Stimulated activated effector memory CD8-positive, alpha-beta T cell treated with anti-CD3 and anti-CD28 coated beads, Interleukin-12 subunit alpha, Interleukin-12 subunit beta, amount 100 ng/mL, for 72 hours (primary cell): Measurements from ENCODE around the gene LRRC14B.

ENCODE experiments used
- ATAC-seq: fragments of 150-1000 bp; cut with Tn5 transposase; 2 replicates; pipeline ENCODE4 v1.10.0; 2021
- DNase-seq, 2 donors: peaks; one replicate each; pipeline ENCODE4 v3.0.0; 2021 to 2022; ENCODE audit warnings: low spot score in 2 of 2
- H3K27ac Mint-ChIP-seq: one replicate; pipeline ENCODE4 v1.8.0; 2022; ENCODE audit warnings: mild to moderate bottlenecking, mixed read lengths
- H3K36me3 Mint-ChIP-seq: one replicate; pipeline ENCODE4 v1.8.0; 2022; ENCODE audit warnings: mild to moderate bottlenecking, mixed read lengths
- H3K4me1 Mint-ChIP-seq: one replicate; pipeline ENCODE4 v1.8.0; 2022; ENCODE audit warnings: mixed read lengths
- H3K4me3 Mint-ChIP-seq: one replicate; pipeline ENCODE4 v1.8.0; 2022; ENCODE audit warnings: mild to moderate bottlenecking, mixed read lengths
- H3K9me3 Mint-ChIP-seq: one replicate; pipeline ENCODE4 v1.8.0; 2022; ENCODE audit warnings: mixed read lengths

LRRC14B gene

GRCh38 chr5:166441-167372, 24.6 kb upstream of the LRRC14B start:
- no peak overlapping the region for H3K4me3 Mint-ChIP-seq
- DNase-seq (no peak), ATAC-seq (no peak)
- H3K9me3 Mint-ChIP-seq: no peaks in the 10 kb centered on the region
- no peak overlapping the region for H3K27ac Mint-ChIP-seq
- no peaks in the 10 kb centered on the region for H3K36me3 Mint-ChIP-seq
- H3K4me1 Mint-ChIP-seq: peaks cover 4% of the 10 kb centered on the region

- DNase-seq (no peak), ATAC-seq (no peak)
- Mint-ChIP-seq H3K4me1 (peaks cover 4% of the 10 kb centered on the region), H3K9me3 (no peaks in the 10 kb centered on the region), H3K36me3 (no peaks in the 10 kb centered on the region), H3K27ac (no peak overlapping the region), H3K4me3 (no peak overlapping the region)
Measured at GRCh38 chr5:167511-167910, 23.8 kb upstream of the LRRC14B start.

GRCh38 chr5:167982-168660, 23.2 kb upstream of the LRRC14B start:
- Mint-ChIP-seq H3K27ac (no peak overlapping the region), H3K4me3 (no peak overlapping the region), H3K36me3 (no peaks in the 10 kb centered on the region), H3K4me1 (peaks cover 4% of the 10 kb centered on the region), H3K9me3 (no peaks in the 10 kb centered on the region)
- DNase-seq (no peak), ATAC-seq (no peak)

GRCh38 chr5:169071-169727, 22.1 kb upstream of the LRRC14B start:
- H3K4me3 Mint-ChIP-seq: no peak overlapping the region
- no peaks in the 10 kb centered on the region for H3K36me3 Mint-ChIP-seq
- H3K9me3 Mint-ChIP-seq: no peaks in the 10 kb centered on the region
- H3K27ac Mint-ChIP-seq: no peak overlapping the region
- H3K4me1 Mint-ChIP-seq: peaks cover 4% of the 10 kb centered on the region
- ATAC-seq (no peak), DNase-seq (no peak)

GRCh38 chr5:169728-170094, 21.6 kb upstream of the LRRC14B start:
- DNase-seq: no peak
- no peak overlapping the region for H3K4me3 Mint-ChIP-seq
- no peak overlapping the region for H3K27ac Mint-ChIP-seq
- peaks cover 4% of the 10 kb centered on the region for H3K4me1 Mint-ChIP-seq
- ATAC-seq: no peak
- no peaks in the 10 kb centered on the region for H3K9me3 Mint-ChIP-seq
- H3K36me3 Mint-ChIP-seq: no peaks in the 10 kb centered on the region

- H3K9me3 Mint-ChIP-seq: no peaks in the 10 kb centered on the region
- no peak overlapping the region for H3K4me3 Mint-ChIP-seq
- no peaks in the 10 kb centered on the region for H3K36me3 Mint-ChIP-seq
- no peak for ATAC-seq
- no peak overlapping the region for H3K27ac Mint-ChIP-seq
- H3K4me1 Mint-ChIP-seq: peaks cover 4% of the 10 kb centered on the region
- DNase-seq: no peak
Measured at GRCh38 chr5:170971-171800, 20.1 kb upstream of the LRRC14B start.

- DNase-seq (no peak), ATAC-seq (no peak)
- Mint-ChIP-seq H3K9me3 (no peaks in the 10 kb centered on the region), H3K27ac (no peak overlapping the region), H3K4me1 (no peaks in the 10 kb centered on the region), H3K4me3 (no peak overlapping the region), H3K36me3 (no peaks in the 10 kb centered on the region)
Measured at GRCh38 chr5:171801-172331, 19.4 kb upstream of the LRRC14B start.

GRCh38 chr5:172421-172820, 18.9 kb upstream of the LRRC14B start:
- H3K4me1 Mint-ChIP-seq: no peaks in the 10 kb centered on the region
- no peak overlapping the region for H3K4me3 Mint-ChIP-seq
- DNase-seq (no peak), ATAC-seq (no peak)
- H3K9me3 Mint-ChIP-seq: no peaks in the 10 kb centered on the region
- no peak overlapping the region for H3K27ac Mint-ChIP-seq
- H3K36me3 Mint-ChIP-seq: no peaks in the 10 kb centered on the region

GRCh38 chr5:172841-173251, 18.4 kb upstream of the LRRC14B start:
- H3K9me3 Mint-ChIP-seq: no peaks in the 10 kb centered on the region
- no peak for ATAC-seq
- no peak overlapping the region for H3K27ac Mint-ChIP-seq
- H3K4me1 Mint-ChIP-seq: no peaks in the 10 kb centered on the region
- H3K4me3 Mint-ChIP-seq: no peak overlapping the region
- DNase-seq: no peak
- H3K36me3 Mint-ChIP-seq: no peaks in the 10 kb centered on the region

GRCh38 chr5:173392-174290, 17.7 kb upstream of the LRRC14B start:
- no peaks in the 10 kb centered on the region for H3K4me1 Mint-ChIP-seq
- no peak overlapping the region for H3K27ac Mint-ChIP-seq
- no peak overlapping the region for H3K4me3 Mint-ChIP-seq
- no peaks in the 10 kb centered on the region for H3K36me3 Mint-ChIP-seq
- DNase-seq: no peak
- no peaks in the 10 kb centered on the region for H3K9me3 Mint-ChIP-seq
- ATAC-seq: no peak

- Mint-ChIP-seq H3K4me3 (no peak overlapping the region), H3K36me3 (no peaks in the 10 kb centered on the region), H3K4me1 (no peaks in the 10 kb centered on the region), H3K9me3 (no peaks in the 10 kb centered on the region), H3K27ac (no peak overlapping the region)
- DNase-seq (no peak), ATAC-seq (no peak)
Measured at GRCh38 chr5:174291-174600, 17.0 kb upstream of the LRRC14B start.

GRCh38 chr5:174876-175465, 16.3 kb upstream of the LRRC14B start:
- Mint-ChIP-seq H3K27ac (no peak overlapping the region), H3K4me3 (no peak overlapping the region)

GRCh38 chr5:176296-176823, 14.9 kb upstream of the LRRC14B start:
- Mint-ChIP-seq H3K4me3 (no peak overlapping the region), H3K27ac (no peak overlapping the region), H3K36me3 (no peaks in the 10 kb centered on the region), H3K4me1 (no peaks in the 10 kb centered on the region), H3K9me3 (no peaks in the 10 kb centered on the region)
- no peak for ATAC-seq
- DNase-seq: no peak

More at GRCh38 chr5:174876-175465, 16.3 kb upstream of the LRRC14B start:
- H3K36me3 Mint-ChIP-seq: no peaks in the 10 kb centered on the region
- DNase-seq (no peak), ATAC-seq (no peak)
- H3K9me3 Mint-ChIP-seq: no peaks in the 10 kb centered on the region
- H3K4me1 Mint-ChIP-seq: no peaks in the 10 kb centered on the region

GRCh38 chr5:178110-178509, 13.2 kb upstream of the LRRC14B start:
- ATAC-seq (no peak), DNase-seq (no peak)
- H3K4me1 Mint-ChIP-seq: no peaks in the 10 kb centered on the region
- no peaks in the 10 kb centered on the region for H3K9me3 Mint-ChIP-seq
- no peaks in the 10 kb centered on the region for H3K36me3 Mint-ChIP-seq
- no peak overlapping the region for H3K4me3 Mint-ChIP-seq
- no peak overlapping the region for H3K27ac Mint-ChIP-seq
